DOHH2 (cell line): ENCODE data around the gene RPL10.

Source experiments
- H3F3A ChIP-seq: fragments of 200-600 bp; sonication (generic), shearing (Covaris generic); 2 replicates; pipeline ENCODE4 v1.6.0; 2016; ENCODE audit warnings: antibody characterized with exemption, mild to moderate bottlenecking; ENCODE audit not compliant: control insufficient read depth, insufficient read depth
- H3K27ac ChIP-seq: fragments of 200-600 bp; sonication (generic); 2 replicates; pipeline ENCODE4 v1.5.1; 2014; ENCODE audit warnings: low read depth, mild to moderate bottlenecking, low read length, moderate library complexity
- H3K27me3 ChIP-seq: fragments of 200-600 bp; sonication (generic); 2 replicates; pipeline ENCODE4 v1.6.1; 2014; ENCODE audit warnings: mild to moderate bottlenecking, low read length, mixed read lengths; ENCODE audit not compliant: control insufficient read depth
- H3K36me3 ChIP-seq: fragments of 200-600 bp; sonication (generic); 2 replicates; pipeline ENCODE4 v1.6.1; 2014; ENCODE audit warnings: mild to moderate bottlenecking, low read length, moderate library complexity, mixed read lengths; ENCODE audit not compliant: control insufficient read depth
- H3K4me1 ChIP-seq: fragments of 200-600 bp; sonication (generic); 2 replicates; pipeline ENCODE4 v1.6.1; 2014; ENCODE audit warnings: mild to moderate bottlenecking, low read length, mixed read lengths; ENCODE audit not compliant: control insufficient read depth
- H3K4me2 ChIP-seq: fragments of 200-600 bp; sonication (generic); 2 replicates; pipeline ENCODE4 v1.6.0; 2014; ENCODE audit warnings: mild to moderate bottlenecking, low read length, moderate library complexity
- H3K4me3 ChIP-seq: fragments of 200-600 bp; sonication (generic); 2 replicates; pipeline ENCODE4 v1.5.1; 2014; ENCODE audit warnings: mild to moderate bottlenecking, low read length, mixed read lengths
- H3K79me2 ChIP-seq: fragments of 200-600 bp; sonication (generic); 2 replicates; pipeline ENCODE4 v1.6.1; 2014; ENCODE audit warnings: mild to moderate bottlenecking, low read length, mixed read lengths; ENCODE audit not compliant: control insufficient read depth
- H3K9me2 ChIP-seq: fragments of 200-600 bp; sonication (generic); replicated peaks from 2 replicates; pipeline ENCODE4 v1.6.1; 2014; ENCODE audit warnings: mild to moderate bottlenecking, low read length, mixed read lengths; ENCODE audit not compliant: control insufficient read depth
- H3K9me3 ChIP-seq: fragments of 200-600 bp; sonication (generic); 2 replicates; pipeline ENCODE4 v1.6.1; 2014; ENCODE audit warnings: antibody characterized with exemption, low read length, mixed read lengths; ENCODE audit not compliant: control insufficient read depth, insufficient read depth
- H4K20me1 ChIP-seq: fragments of 200-600 bp; sonication (generic); 2 replicates; pipeline ENCODE4 v1.6.0; 2014; ENCODE audit warnings: low read depth, mild to moderate bottlenecking, antibody characterized with exemption, low read length, moderate library complexity; ENCODE audit not compliant: control insufficient read depth, insufficient read depth
- CTCF ChIP-seq: fragments of 200-600 bp; sonication (generic); IDR thresholded peaks from one replicate; pipeline ENCODE4 v1.5.1; 2014; ENCODE audit warnings: antibody characterized with exemption, mild to moderate bottlenecking, low read depth, low read length; ENCODE audit not compliant: poor library complexity, severe bottlenecking
- EZH2phosphoT487 ChIP-seq: fragments of 200-600 bp; sonication (generic); IDR thresholded peaks from 2 replicates; pipeline ENCODE4 v1.6.1; 2017; ENCODE audit warnings: borderline replicate concordance, mild to moderate bottlenecking, antibody characterized with exemption, low read length, moderate library complexity, mixed read lengths

Gene RPL10

DNA sequence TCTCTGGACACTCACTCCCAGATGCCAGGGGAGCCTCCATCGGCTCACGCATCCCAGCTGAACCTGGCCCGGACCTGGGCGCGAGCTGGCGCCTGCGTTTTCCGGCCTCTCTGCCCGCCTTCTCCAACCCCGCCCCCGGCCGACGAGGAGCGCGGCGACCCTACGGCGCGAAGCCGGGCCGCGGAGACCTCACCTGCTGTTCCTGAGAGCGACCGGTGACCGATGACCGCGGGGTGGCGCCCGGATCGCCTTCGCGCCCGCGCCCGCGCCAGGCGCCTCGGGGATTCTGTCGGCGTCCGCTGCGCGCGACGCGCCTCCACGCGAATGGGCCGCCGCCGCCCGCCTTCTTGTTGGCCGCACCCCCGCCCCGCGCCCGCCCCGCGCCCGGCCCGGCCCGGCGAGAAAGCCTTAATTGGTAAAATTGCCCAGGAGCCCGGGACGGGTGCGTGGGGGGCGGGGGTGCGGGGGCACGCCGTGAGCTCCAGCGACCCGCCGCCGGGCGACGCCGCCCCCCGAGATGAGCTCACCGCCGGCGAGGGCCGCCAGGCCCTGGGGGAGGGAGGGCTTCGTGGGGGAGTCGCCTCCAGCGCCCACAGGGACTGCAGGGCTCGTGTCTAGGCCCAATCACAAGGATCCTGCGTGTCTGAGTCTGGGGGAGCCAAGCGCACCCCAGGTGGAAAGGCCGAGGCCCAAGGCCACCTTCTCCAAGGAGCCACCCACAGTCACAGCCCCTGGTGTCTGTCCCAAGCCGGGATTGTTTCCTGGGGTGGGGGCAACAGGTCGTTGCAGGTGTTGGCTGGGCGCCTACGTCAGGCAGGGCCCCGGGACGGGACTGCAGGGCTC, 23.6 kb upstream of the RPL10 start, which contains the start of gene FLNA:
FLNA (minus strand) TSS at position 322 of the 843 bp plus-strand sequence. CDS start 3,389 bp downstream, outside the sequence.
- no peaks in the 10 kb centered on the region for H4K20me1 ChIP-seq
- H3K36me3 ChIP-seq: no peaks in the 10 kb centered on the region; the same call in 1 of the 2 replicates
- peaks cover 18% of the 10 kb centered on the region for H3K79me2 ChIP-seq
- no peaks in the 10 kb centered on the region for H3K9me2 ChIP-seq
- TF ChIP-seq CTCF (no peak), EZH2phosphoT487 (no peak)
- peak within 1 kb of the TSS; percentile 76 for H3K4me2 ChIP-seq
- H3K27ac ChIP-seq: no peak within 1 kb of the TSS
- H3F3A ChIP-seq: no peaks in the 10 kb centered on the region
- H3K4me1 ChIP-seq: peaks cover 56% of the 10 kb centered on the region
- H3K9me3 ChIP-seq: no peaks in the 10 kb centered on the region
- H3K27me3 ChIP-seq: peaks cover 8% of the 10 kb centered on the region; the same call in 1 of the 2 replicates
- H3K4me3 ChIP-seq: peak within 1 kb of the TSS; percentile 68

DNA sequence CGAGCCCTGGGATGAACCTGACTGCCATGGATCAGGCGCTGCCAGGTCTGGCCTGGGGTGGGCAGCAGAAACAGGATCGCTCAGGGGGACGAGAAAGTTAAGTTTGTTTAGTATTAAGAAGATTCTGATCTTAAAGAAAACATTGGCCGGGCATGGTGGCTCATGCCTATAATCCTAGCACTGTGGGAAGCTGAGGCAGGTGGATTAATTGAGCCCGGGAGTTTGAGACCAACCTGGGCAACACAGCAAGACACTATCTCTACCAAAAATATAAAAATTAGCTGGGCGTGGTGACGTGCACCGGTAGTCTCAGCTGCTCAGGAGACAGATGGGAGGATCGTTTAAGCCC, 23.0 kb upstream of the RPL10 start:
- Histone ChIP-seq H3K27ac (no peak overlapping the region), H3K4me3 (peak overlapping the region; percentile 68), H3K4me2 (peak overlapping the region; percentile 76), H3F3A (no peaks in the 10 kb centered on the region), H3K27me3 (peaks cover 8% of the 10 kb centered on the region; the same call in 1 of the 2 replicates), H3K36me3 (peaks cover 3% of the 10 kb centered on the region), H3K4me1 (peaks cover 54% of the 10 kb centered on the region), H3K9me3 (no peaks in the 10 kb centered on the region), H4K20me1 (no peaks in the 10 kb centered on the region), H3K9me2 (no peaks in the 10 kb centered on the region), H3K79me2 (peaks cover 18% of the 10 kb centered on the region)
- TF ChIP-seq EZH2phosphoT487 (no peak), CTCF (no peak)

GRCh38 chrX:154376774-154377173, 21.4 kb upstream of the RPL10 start:
- peaks cover 18% of the 10 kb centered on the region for H3K79me2 ChIP-seq
- H3K27ac ChIP-seq: no peak overlapping the region
- H3K9me3 ChIP-seq: no peaks in the 10 kb centered on the region

More at GRCh38 chrX:154376774-154377173, 21.4 kb upstream of the RPL10 start:
- no peaks in the 10 kb centered on the region for H3K9me2 ChIP-seq
- peaks cover 57% of the 10 kb centered on the region for H3K4me1 ChIP-seq
- no peak overlapping the region for H3K4me3 ChIP-seq
- peaks cover 8% of the 10 kb centered on the region; the same call in 1 of the 2 replicates for H3K27me3 ChIP-seq
- H4K20me1 ChIP-seq: no peaks in the 10 kb centered on the region
- H3K36me3 ChIP-seq: peaks cover 15% of the 10 kb centered on the region
- TF ChIP-seq CTCF: no peak
- H3F3A ChIP-seq: no peaks in the 10 kb centered on the region
- no peak overlapping the region; the same call in 1 of the 2 replicates for H3K4me2 ChIP-seq
